Inflammatory macrophage treated with lipopolysaccharide for 4 hours (primary cell): ENCODE data around the gene AJM1.

ENCODE experiments used
- DNase-seq: peaks from one replicate; pipeline ENCODE4 v3.0.0-alpha.2; 2020

The AJM1 gene

GRCh38 chr9:136845465-136846260, 3.4 kb downstream of the AJM1 start:
- no peak for DNase-seq

GRCh38 chr9:136846376-136847087, 4.3 kb downstream of the AJM1 start:
- DNase-seq, result no peak

GRCh38 chr9:136847088-136847825, 5.0 kb downstream of the AJM1 start:
- DNase-seq, result peak; percentile 26

GRCh38 chr9:136847826-136848392, 5.6 kb downstream of the AJM1 start:
- DNase-seq, result peak; percentile 88

GRCh38 chr9:136848393-136849037, 6.2 kb downstream of the AJM1 start:
- DNase-seq, result peak; percentile 35

GRCh38 chr9:136849038-136849959, 7.0 kb downstream of the AJM1 start, which contains the start of gene PHPT1:
Gene PHPT1 (plus strand): TSS chr9:136849409. CDS start chr9:136849431, 22 bp downstream.
- peak; percentile 100 for DNase-seq

GRCh38 chr9:136849960-136850865, 7.9 kb downstream of the AJM1 start:
- no peak for DNase-seq

GRCh38 chr9:136850866-136851775, 8.8 kb downstream of the AJM1 start:
- no peak for DNase-seq

- DNase-seq, result no peak
Observed at GRCh38 chr9:136851941-136852663, 9.8 kb downstream of the AJM1 start, which contains the start of gene MAMDC4. Gene MAMDC4 (plus strand): TSS chr9:136852346. CDS start chr9:136852417, 71 bp downstream.

GRCh38 chr9:136852664-136853595, 10.7 kb downstream of the AJM1 start:
- no peak for DNase-seq

GRCh38 chr9:136853596-136854112, 11.4 kb downstream of the AJM1 start:
- no peak for DNase-seq

- DNase-seq, result no peak
Observed at GRCh38 chr9:136854113-136854841, 12.0 kb downstream of the AJM1 start.

- DNase-seq, result no peak
Observed at GRCh38 chr9:136854842-136855460, 12.7 kb downstream of the AJM1 start.

- no peak for DNase-seq
Observed at GRCh38 chr9:136855461-136856078, 13.3 kb downstream of the AJM1 start.

GRCh38 chr9:136856079-136856476, 13.8 kb downstream of the AJM1 start:
- no peak for DNase-seq
